Naive thymus-derived CD4-positive, alpha-beta T cell (primary cell): Measurements from ENCODE around the gene TMEM203. TPM values are rescaled to one million over a fixed set of nuclear protein-coding genes. Genes with fewer than 3 reads are reported as not detected.

ENCODE experiments used
- ATAC-seq: fragments of 150-1000 bp; cut with Tn5 transposase; 2 replicates; pipeline ENCODE4 v1.10.0; 2021; ENCODE audit warnings: mild to moderate bottlenecking, moderate library complexity
- CTCF ChIA-PET: fragments of 350-600 bp; sonication (Branson Sonifier 250); formaldehyde crosslinking; loops from one replicate; lab custom pipeline; 2021; ENCODE audit warnings: antibody characterized with exemption; lab: Charles Lee
- POLR2A ChIA-PET: fragments of 350-600 bp; sonication (Branson Sonifier 250); formaldehyde crosslinking; loops from one replicate; lab custom pipeline; 2021; ENCODE audit warnings: antibody characterized with exemption, inconsistent platforms; lab: Charles Lee
- DNase-seq, 9 donors: peaks; one replicate each; pipeline versions ENCODE4 v3.0.0 to v3.0.0-alpha.2; 2020 to 2022; ENCODE audit warnings: mixed read lengths in 1 of 9
- H3K27ac ChIP-seq: one replicate; pipeline ENCODE4 v1.7.0; 2013; ENCODE audit warnings: mild to moderate bottlenecking, low read depth, low read length, moderate library complexity
- H3K27me3 ChIP-seq, 2 donors: one replicate each; pipeline ENCODE4 v1.7.0; 2013; ENCODE audit warnings: low read length in 2 of 2, mild to moderate bottlenecking in 2 of 2, moderate library complexity in 2 of 2; ENCODE audit not compliant: control insufficient read depth in 2 of 2, insufficient read depth in 2 of 2
- H3K36me3 ChIP-seq, 3 experiments: 1 replicate in 2 of 3; 2 replicates in 1 of 3; pipeline ENCODE4 v1.7.0; 2013; ENCODE audit warnings: low read length in 3 of 3, mild to moderate bottlenecking in 3 of 3, moderate library complexity in 1 of 3; ENCODE audit not compliant: insufficient read depth in 3 of 3, control insufficient read depth in 2 of 3
- H3K4me1 ChIP-seq, 2 donors: one replicate each; pipeline ENCODE4 v1.7.0; 2013; ENCODE audit warnings: low read length in 2 of 2, mild to moderate bottlenecking in 2 of 2, moderate library complexity in 1 of 2; ENCODE audit not compliant: control insufficient read depth in 2 of 2, insufficient read depth in 2 of 2
- H3K4me3 ChIP-seq: 2 replicates; pipeline ENCODE4 v1.7.0; 2013; ENCODE audit warnings: mild to moderate bottlenecking, low read length
- H3K9me3 ChIP-seq, 3 experiments: 1 replicate in 2 of 3; 2 replicates in 1 of 3; pipeline ENCODE4 v1.7.0; 2013; ENCODE audit warnings: low read length in 3 of 3; ENCODE audit not compliant: control insufficient read depth in 2 of 3
- H3K27ac Mint-ChIP-seq, 9 donors: one replicate each; pipeline ENCODE4 v1.8.0; 2020 to 2022; ENCODE audit warnings: mixed read lengths in 9 of 9, mild to moderate bottlenecking in 8 of 9, moderate library complexity in 5 of 9, inconsistent platforms in 2 of 9
- H3K27me3 Mint-ChIP-seq, 5 donors: one replicate each; pipeline ENCODE4 v1.8.0; 2021 to 2022; ENCODE audit warnings: mixed read lengths in 5 of 5, mild to moderate bottlenecking in 1 of 5
- H3K36me3 Mint-ChIP-seq, 5 donors: one replicate each; pipeline ENCODE4 v1.8.0; 2020 to 2022; ENCODE audit warnings: mixed read lengths in 5 of 5, mild to moderate bottlenecking in 3 of 5, inconsistent platforms in 1 of 5
- H3K4me1 Mint-ChIP-seq, 7 donors: one replicate each; pipeline ENCODE4 v1.8.0; 2020 to 2022; ENCODE audit warnings: mixed read lengths in 7 of 7, mild to moderate bottlenecking in 3 of 7, inconsistent platforms in 1 of 7
- H3K4me3 Mint-ChIP-seq, 10 donors: one replicate each; pipeline ENCODE4 v1.8.0; 2020 to 2022; ENCODE audit warnings: mild to moderate bottlenecking in 10 of 10, mixed read lengths in 10 of 10, moderate library complexity in 6 of 10, inconsistent platforms in 2 of 10
- H3K9me3 Mint-ChIP-seq, 11 donors: one replicate each; pipeline ENCODE4 v1.8.0; 2020 to 2022; ENCODE audit warnings: mixed read lengths in 11 of 11, mild to moderate bottlenecking in 4 of 11, inconsistent platforms in 1 of 11, moderate library complexity in 1 of 11
- intact Hi-C, 2 donors: fragments of 100-400 bp; cut with micrococcal nuclease; formaldehyde crosslinking; loops; one replicate each; pipeline ENCODE4 v1.15.1; 2023
- polyA plus RNA-seq, 2 donors: library from polyadenylated mRNA; unstranded; fragments of 300-500 nt; fragmentation: Illumina TruSeq; gene quantifications; one replicate each; pipeline ENCODE4 v1.2.3, GENCODE V29; 2021
- total RNA-seq, 6 experiments: library from RNA in 5 of 6; stranded (reverse) in 5 of 6; gene quantifications; 1 replicate in 5 of 6; 2 replicates in 1 of 6; pipeline ENCODE4 v1.2.3 and lab custom pipeline; 2021 to 2026

Gene TMEM203
- total and polyA plus RNA-seq, 7 experiments from 2014 or later, result 22.6 to 172 (median 38.1) TPM

DNA sequence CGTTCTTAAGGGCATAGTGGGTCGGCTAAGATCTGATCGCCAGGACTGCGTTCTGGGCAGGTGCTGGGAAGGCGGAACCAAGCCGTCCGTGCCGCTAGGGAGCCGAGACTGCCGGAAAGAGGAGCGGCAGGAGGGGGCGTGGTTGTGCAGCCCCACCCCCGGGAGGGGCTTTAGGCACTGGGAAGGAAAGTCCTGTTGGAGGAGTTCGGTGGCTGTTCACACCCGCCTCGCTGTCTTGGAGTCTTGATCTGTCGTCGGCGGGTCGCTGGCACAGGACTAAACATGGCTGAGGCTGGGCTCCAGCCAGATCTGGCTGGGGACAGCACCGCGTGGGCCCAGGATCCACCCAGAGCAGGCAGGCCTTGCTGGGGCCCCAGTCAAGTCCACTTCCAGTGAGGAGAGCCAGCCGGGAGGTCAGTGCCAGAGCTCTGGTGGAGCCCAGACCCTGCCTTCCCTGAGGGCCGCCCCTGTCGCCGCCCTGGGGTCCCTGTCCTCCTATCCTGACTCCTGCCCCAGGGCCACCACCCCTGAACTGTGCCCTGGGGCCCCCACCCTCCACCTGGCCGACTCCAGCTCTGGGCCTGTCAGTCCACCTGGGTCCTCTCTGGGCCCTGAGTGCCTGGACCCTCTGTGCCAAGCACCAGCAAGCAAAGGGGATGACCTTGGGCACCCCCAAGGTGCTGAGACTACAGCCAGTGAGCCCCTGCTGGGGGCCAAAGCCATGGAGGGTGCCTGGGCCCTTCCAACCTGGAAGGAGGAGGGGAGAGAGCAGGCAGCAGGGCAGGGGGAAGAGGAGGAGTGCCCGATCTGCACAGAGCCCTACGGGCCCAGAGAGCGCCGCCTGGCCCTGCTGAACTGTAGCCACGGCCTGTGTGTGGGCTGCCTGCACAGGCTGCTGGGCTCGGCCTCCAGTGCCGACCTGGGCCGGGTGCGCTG lies 12.1 kb upstream of the TMEM203 start:
- Mint-ChIP-seq H3K36me3 (peaks cover 0 to 2% (median 0%) of the 10 kb centered on the region in 5 donors), H3K4me3 (peak overlapping the region in 3 of 10 donors; percentile 14 to 40 (median 23)), H3K27ac (no peak overlapping the region), H3K9me3 (no peaks in the 10 kb centered on the region), H3K27me3 (no peaks in the 10 kb centered on the region), H3K4me1 (peaks cover 0 to 4% (median 0%) of the 10 kb centered on the region in 7 donors)
- ChIA-PET POLR2A (interaction anchor here (1.3 kb wide), 1 partner anchor 25 kb away, joined by 3 read pairs; no protein-coding TSS in a partner anchor), CTCF (no interaction called here)
- no peaks in the 10 kb centered on the region for H3K4me1 ChIP-seq
- no peaks in the 10 kb centered on the region for H3K9me3 ChIP-seq
- no peaks in the 10 kb centered on the region for H3K27me3 ChIP-seq
- ATAC-seq, result peak; percentile 15
- no peak overlapping the region for H3K4me3 ChIP-seq
- intact Hi-C loops, result no loop called here
- H3K27ac ChIP-seq, result no peak overlapping the region
- H3K36me3 ChIP-seq, result peaks cover 0 to 28% (median 0%) of the 10 kb centered on the region in 3 experiments
- no peak for DNase-seq

DNA sequence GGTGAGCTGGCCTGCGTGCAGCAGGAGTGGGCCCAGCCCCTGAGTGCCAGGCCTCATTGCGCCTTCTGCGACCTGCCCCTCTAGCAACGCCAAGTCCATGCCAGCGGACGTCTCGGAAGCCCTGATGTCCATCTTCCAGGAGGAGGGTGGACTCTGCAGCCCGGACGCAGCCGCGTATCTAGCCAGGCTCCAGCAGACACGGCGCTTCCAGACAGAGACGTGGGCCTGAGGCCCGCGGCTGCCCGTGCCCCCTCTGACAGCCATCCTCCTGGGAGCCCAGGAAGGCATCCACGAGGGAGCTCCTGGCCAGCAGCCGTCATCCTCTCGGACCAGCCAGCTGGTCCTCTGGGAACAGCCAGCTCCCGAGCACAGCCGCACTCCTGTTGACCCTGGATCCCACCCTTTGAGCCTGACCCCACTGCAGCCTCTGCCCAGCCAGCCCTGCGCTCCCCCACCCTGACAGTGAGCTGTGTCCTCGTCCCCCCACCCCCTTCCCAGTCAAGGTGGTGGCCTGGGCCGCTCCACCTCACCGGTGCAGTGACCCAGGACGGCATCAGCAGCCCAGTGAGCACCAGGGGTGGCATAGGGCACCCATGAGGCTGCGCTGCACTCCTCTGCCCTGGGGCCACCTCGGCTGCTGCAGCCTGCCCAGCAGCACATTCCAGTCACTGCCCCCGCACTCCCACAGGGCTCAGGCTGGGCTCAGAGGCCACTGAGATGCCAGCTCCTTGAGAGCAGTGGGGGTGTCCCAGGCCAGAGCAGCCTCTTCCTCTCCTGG lies 10.9 kb upstream of the TMEM203 start:
- POLR2A ChIA-PET, result no interaction called here
- CTCF ChIA-PET, result interaction anchor here (0.9 kb wide), 1 partner anchor 14 kb away, joined by 6 read pairs; no protein-coding TSS in a partner anchor
- Mint-ChIP-seq H3K4me3 (no peak overlapping the region), H3K9me3 (no peaks in the 10 kb centered on the region), H3K4me1 (peaks cover 0 to 4% (median 0%) of the 10 kb centered on the region in 7 donors), H3K27me3 (no peaks in the 10 kb centered on the region), H3K27ac (no peak overlapping the region), H3K36me3 (peaks cover 0 to 2% (median 0%) of the 10 kb centered on the region in 5 donors)
- H3K4me3 ChIP-seq, result no peak overlapping the region
- no peaks in the 10 kb centered on the region for H3K4me1 ChIP-seq
- peaks cover 0 to 28% (median 0%) of the 10 kb centered on the region in 3 experiments for H3K36me3 ChIP-seq
- ATAC-seq, result no peak
- H3K27me3 ChIP-seq, result no peaks in the 10 kb centered on the region
- DNase-seq, result no peak
- intact Hi-C loops, result no loop called here
- no peak overlapping the region for H3K27ac ChIP-seq
- H3K9me3 ChIP-seq, result no peaks in the 10 kb centered on the region

DNA sequence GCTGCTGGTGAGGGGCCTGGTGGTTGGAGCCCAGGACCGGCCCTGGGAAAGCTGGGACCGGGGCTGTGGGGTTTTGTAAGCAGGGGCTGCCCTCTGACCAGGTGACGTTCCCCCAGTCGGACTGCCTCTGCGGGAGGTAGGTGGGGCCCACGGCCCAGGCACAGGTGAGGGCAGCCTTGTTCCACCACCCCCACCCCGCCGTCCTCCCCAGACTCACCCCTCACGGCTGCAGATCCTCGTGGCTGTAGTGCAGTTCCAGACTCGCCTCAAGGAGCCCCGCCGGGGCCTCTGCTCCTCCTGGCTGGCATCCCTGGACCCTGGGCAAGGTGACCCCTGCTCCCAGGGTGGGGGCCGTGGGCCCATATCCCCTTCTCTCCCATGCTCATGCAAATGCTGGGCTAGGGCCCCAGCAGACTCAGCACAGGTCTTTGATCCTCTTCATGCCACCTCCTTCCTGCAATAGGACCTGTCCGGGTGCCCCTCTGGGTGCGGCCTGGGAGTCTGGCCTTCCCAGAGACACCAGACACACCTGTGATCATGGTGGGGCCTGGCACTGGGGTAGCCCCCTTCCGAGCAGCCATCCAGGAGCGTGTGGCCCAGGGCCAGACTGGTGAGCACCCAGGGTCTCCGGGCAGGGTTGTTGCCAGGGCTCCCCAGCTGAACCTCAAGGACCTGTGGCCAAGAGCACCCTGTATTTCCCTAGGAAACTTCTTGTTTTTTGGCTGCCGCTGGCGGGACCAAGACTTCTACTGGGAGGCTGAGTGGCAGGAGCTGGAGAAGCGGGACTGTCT lies 9.9 kb upstream of the TMEM203 start:
- ATAC-seq, result no peak

GRCh38 chr9:137214620-137215019 lies 9.2 kb upstream of the TMEM203 start:
- Mint-ChIP-seq H3K4me3 (no peak overlapping the region), H3K27me3 (no peaks in the 10 kb centered on the region), H3K36me3 (peaks cover 0 to 4% (median 0%) of the 10 kb centered on the region in 5 donors), H3K4me1 (peaks cover 0 to 7% (median 0%) of the 10 kb centered on the region in 7 donors), H3K27ac (peak overlapping the region in 1 of 9 donors; percentile 43), H3K9me3 (no peaks in the 10 kb centered on the region)
- ChIA-PET POLR2A (interaction anchor here (0.5 to 1.4 kb wide), 3 partner anchors 22 to 84 kb away, joined by 3 to 4 read pairs (median 3); partner anchors contain the start of gene SSNA1), CTCF (interaction anchor here (1.0 kb wide), 1 partner anchor 90 kb away, joined by 3 read pairs; no protein-coding TSS in a partner anchor)
- Histone ChIP-seq H3K27ac (no peak overlapping the region), H3K9me3 (no peaks in the 10 kb centered on the region), H3K4me3 (no peak overlapping the region), H3K36me3 (peaks cover 0 to 34% (median 0%) of the 10 kb centered on the region in 3 experiments), H3K27me3 (no peaks in the 10 kb centered on the region), H3K4me1 (no peaks in the 10 kb centered on the region)
- no peak for DNase-seq
- intact Hi-C loops, result no loop called here
- no peak for ATAC-seq

More for the DNA sequence above, 9.9 kb upstream of the TMEM203 start:
- no peak overlapping the region for H3K27ac Mint-ChIP-seq
- Histone ChIP-seq H3K4me3 (no peak overlapping the region), H3K9me3 (no peaks in the 10 kb centered on the region), H3K27me3 (no peaks in the 10 kb centered on the region), H3K4me1 (no peaks in the 10 kb centered on the region), H3K27ac (no peak overlapping the region), H3K36me3 (peaks cover 0 to 28% (median 0%) of the 10 kb centered on the region in 3 experiments)
- H3K27me3 Mint-ChIP-seq, result no peaks in the 10 kb centered on the region
- H3K36me3 Mint-ChIP-seq, result peaks cover 0 to 2% (median 0%) of the 10 kb centered on the region in 5 donors
- POLR2A ChIA-PET, result interaction anchor here (0.5 to 0.6 kb wide), 2 partner anchors 23 to 84 kb away, joined by 3 to 4 read pairs; no protein-coding TSS in a partner anchor
- no peak for DNase-seq
- no peak overlapping the region for H3K4me3 Mint-ChIP-seq
- H3K9me3 Mint-ChIP-seq, result no peaks in the 10 kb centered on the region
- intact Hi-C loops, result no loop called here
- peaks cover 0 to 7% (median 0%) of the 10 kb centered on the region in 7 donors for H3K4me1 Mint-ChIP-seq
- CTCF ChIA-PET, result interaction anchor here (0.9 kb wide), 1 partner anchor 13 kb away, joined by 6 read pairs; no protein-coding TSS in a partner anchor

GRCh38 chr9:137213160-137214060 lies 8.0 kb upstream of the TMEM203 start:
- Histone ChIP-seq H3K4me1 (no peaks in the 10 kb centered on the region), H3K9me3 (no peaks in the 10 kb centered on the region), H3K27me3 (no peaks in the 10 kb centered on the region), H3K4me3 (no peak overlapping the region), H3K27ac (no peak overlapping the region), H3K36me3 (peaks cover 0 to 39% (median 0%) of the 10 kb centered on the region in 3 experiments)
- intact Hi-C loops, result no loop called here
- no peak for ATAC-seq
- no peak for DNase-seq
- Mint-ChIP-seq H3K9me3 (no peaks in the 10 kb centered on the region), H3K27ac (peak overlapping the region in 1 of 9 donors; percentile 38), H3K4me1 (peaks cover 0 to 7% (median under 1%) of the 10 kb centered on the region in 7 donors), H3K27me3 (no peaks in the 10 kb centered on the region), H3K4me3 (no peak overlapping the region), H3K36me3 (peaks cover 0 to 4% (median 0%) of the 10 kb centered on the region in 5 donors)
- ChIA-PET CTCF (no interaction called here), POLR2A (interaction anchor here (1.3 to 1.4 kb wide), 2 partner anchors 23 to 24 kb away, joined by 3 read pairs; partner anchors contain the start of gene SSNA1)
